H1 (cell line): ENCODE data around the gene MMP11. TPM values are rescaled to one million over a fixed set of nuclear protein-coding genes. Genes with fewer than 3 reads are reported as not detected.
A peak's percentile ranks its signal among the peaks of the same experiment; 100 is the strongest.

Source experiments
- ASH2L ChIP-seq: fragments of 200-600, 300-600 bp; sonication (generic); IDR thresholded peaks from one replicate; pipeline ENCODE4 v1.7.1; 2017; ENCODE audit warnings: low read length
- CBX5 ChIP-seq: fragments of 300-800, 300-1000 bp; sonication (generic); IDR thresholded peaks from 2 replicates; pipeline ENCODE4 v1.7.1; 2016; ENCODE audit warnings: antibody characterized with exemption, low read length, low read depth
- CHD2 ChIP-seq: IDR thresholded peaks from 2 replicates; pipeline ENCODE4 v1.6.1; 2012; ENCODE audit warnings: low read length, improper control_type of control experiment
- EP300 ChIP-seq, 2 experiments: IDR thresholded peaks; 1 replicate in 1 of 2; 2 replicates in 1 of 2; pipeline ENCODE4 v1.6.1; 2011 to 2012; ENCODE audit warnings: low read depth in 2 of 2, low read length in 2 of 2, mild to moderate bottlenecking in 2 of 2, borderline replicate concordance in 1 of 2, inconsistent platforms in 1 of 2, moderate library complexity in 1 of 2
- JUN ChIP-seq: IDR thresholded peaks from 2 replicates; pipeline ENCODE4 v1.6.1; 2011; ENCODE audit warnings: low read depth, mild to moderate bottlenecking, improper control_type of control experiment, low read length
- KDM4A ChIP-seq: IDR thresholded peaks from one replicate; pipeline ENCODE4 v1.7.1; 2012; ENCODE audit warnings: low read depth, mild to moderate bottlenecking, moderate library complexity, low read length, inconsistent platforms; ENCODE audit not compliant: severe bottlenecking
- PHF8 ChIP-seq: fragments of 200-600 bp; sonication (generic); conservative IDR thresholded peaks from 2 replicates; pipeline ENCODE4 v1.7.1; 2012; ENCODE audit warnings: low read depth, mild to moderate bottlenecking, inconsistent platforms, low read length, moderate library complexity
- POLR2AphosphoS5 ChIP-seq: IDR thresholded peaks from 2 replicates; pipeline ENCODE4 v1.6.1; 2011; ENCODE audit warnings: low read depth, low read length
- TCF12 ChIP-seq: IDR thresholded peaks from 2 replicates; pipeline ENCODE4 v1.6.1; 2011; ENCODE audit warnings: low read depth, mild to moderate bottlenecking, low read length
- polyA plus RNA-seq, 7 experiments: library from polyadenylated mRNA; depleted of rRNA in 3 of 7; stranded (reverse) in 5 of 7; unstranded in 2 of 7; fragments of >200 nt in 5 of 7; fragments of 200-250 nt in 2 of 7; gene quantifications; 1 replicate in 5 of 7; 2 replicates in 1 of 7; 4 replicates in 1 of 7; pipeline versions ENCODE4 v1.2.1 to v1.2.3, GENCODE V29; 2011 to 2013; ENCODE audit warnings: missing spikeins in 2 of 7, mixed read lengths in 2 of 7
- total RNA-seq: library from RNA; stranded (reverse); fragmentation: NEBNext Ultra II Directional; extraction: Animal tissue kit (Norgen Biotek cat#: 25700); gene quantifications from 2 replicates; pipeline ENCODE4 v1.2.1, GENCODE V29; 2021
- TF ChIP-seq, protein P1 (sequence below): fragments of 300-600 bp; sonication (generic); IDR thresholded peaks from 2 replicates; pipeline ENCODE4 v1.7.1; 2012; ENCODE audit warnings: low read length, moderate library complexity, mild to moderate bottlenecking, inconsistent platforms; ENCODE audit not compliant: insufficient replicate concordance

MMP11 gene
- total and polyA plus RNA-seq, 2 of the 8 experiments (the other 6 are each of a cell fraction or from before 2014, with no cell fraction given) = 10.2 to 18.3 TPM

DNA sequence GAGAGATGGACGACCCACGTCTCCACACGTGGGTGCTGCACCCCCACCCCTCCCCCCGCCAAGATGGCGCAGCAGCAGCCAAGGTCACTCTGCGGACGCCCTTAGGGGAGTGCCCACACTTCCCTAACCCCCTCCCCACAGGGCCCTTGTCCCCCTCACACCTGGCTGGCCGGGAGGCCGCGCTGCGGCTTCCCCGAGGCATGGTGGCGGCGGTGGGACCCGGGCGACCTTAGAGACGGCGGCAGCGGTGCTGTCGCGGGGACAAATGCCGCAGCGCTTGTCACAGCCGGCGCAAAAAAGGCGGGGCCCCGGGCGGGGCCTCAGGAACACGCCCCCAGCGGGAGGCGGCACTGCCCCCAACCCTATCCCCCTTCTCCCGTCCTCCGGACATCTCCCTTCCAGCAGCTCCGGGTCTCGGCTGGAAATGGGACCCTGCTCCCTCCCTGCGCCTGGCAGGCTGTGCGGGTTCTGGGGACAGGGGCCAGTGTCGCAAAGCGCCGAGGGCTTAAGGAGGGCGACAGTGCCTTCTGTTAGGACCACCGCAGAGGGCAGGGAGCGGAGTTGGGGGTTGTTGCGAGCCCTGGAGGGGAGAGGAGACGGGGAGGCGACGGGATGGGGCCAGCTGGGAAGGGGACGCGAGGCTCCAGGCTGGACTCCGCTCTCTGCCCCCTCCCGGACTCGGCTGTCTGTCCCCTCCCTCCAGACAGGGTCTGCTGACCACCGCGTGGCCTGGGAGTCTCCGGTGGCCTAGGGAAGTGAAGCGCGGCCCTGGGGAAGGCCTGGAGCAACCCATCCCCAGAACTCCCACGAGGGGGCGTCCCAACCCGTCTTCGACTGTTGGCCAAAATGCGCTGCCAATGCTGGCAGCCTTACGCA lies 4.7 kb upstream of the MMP11 start, which contains the start of gene CHCHD10 (continued):
- TF ChIP-seq, protein P1, sequence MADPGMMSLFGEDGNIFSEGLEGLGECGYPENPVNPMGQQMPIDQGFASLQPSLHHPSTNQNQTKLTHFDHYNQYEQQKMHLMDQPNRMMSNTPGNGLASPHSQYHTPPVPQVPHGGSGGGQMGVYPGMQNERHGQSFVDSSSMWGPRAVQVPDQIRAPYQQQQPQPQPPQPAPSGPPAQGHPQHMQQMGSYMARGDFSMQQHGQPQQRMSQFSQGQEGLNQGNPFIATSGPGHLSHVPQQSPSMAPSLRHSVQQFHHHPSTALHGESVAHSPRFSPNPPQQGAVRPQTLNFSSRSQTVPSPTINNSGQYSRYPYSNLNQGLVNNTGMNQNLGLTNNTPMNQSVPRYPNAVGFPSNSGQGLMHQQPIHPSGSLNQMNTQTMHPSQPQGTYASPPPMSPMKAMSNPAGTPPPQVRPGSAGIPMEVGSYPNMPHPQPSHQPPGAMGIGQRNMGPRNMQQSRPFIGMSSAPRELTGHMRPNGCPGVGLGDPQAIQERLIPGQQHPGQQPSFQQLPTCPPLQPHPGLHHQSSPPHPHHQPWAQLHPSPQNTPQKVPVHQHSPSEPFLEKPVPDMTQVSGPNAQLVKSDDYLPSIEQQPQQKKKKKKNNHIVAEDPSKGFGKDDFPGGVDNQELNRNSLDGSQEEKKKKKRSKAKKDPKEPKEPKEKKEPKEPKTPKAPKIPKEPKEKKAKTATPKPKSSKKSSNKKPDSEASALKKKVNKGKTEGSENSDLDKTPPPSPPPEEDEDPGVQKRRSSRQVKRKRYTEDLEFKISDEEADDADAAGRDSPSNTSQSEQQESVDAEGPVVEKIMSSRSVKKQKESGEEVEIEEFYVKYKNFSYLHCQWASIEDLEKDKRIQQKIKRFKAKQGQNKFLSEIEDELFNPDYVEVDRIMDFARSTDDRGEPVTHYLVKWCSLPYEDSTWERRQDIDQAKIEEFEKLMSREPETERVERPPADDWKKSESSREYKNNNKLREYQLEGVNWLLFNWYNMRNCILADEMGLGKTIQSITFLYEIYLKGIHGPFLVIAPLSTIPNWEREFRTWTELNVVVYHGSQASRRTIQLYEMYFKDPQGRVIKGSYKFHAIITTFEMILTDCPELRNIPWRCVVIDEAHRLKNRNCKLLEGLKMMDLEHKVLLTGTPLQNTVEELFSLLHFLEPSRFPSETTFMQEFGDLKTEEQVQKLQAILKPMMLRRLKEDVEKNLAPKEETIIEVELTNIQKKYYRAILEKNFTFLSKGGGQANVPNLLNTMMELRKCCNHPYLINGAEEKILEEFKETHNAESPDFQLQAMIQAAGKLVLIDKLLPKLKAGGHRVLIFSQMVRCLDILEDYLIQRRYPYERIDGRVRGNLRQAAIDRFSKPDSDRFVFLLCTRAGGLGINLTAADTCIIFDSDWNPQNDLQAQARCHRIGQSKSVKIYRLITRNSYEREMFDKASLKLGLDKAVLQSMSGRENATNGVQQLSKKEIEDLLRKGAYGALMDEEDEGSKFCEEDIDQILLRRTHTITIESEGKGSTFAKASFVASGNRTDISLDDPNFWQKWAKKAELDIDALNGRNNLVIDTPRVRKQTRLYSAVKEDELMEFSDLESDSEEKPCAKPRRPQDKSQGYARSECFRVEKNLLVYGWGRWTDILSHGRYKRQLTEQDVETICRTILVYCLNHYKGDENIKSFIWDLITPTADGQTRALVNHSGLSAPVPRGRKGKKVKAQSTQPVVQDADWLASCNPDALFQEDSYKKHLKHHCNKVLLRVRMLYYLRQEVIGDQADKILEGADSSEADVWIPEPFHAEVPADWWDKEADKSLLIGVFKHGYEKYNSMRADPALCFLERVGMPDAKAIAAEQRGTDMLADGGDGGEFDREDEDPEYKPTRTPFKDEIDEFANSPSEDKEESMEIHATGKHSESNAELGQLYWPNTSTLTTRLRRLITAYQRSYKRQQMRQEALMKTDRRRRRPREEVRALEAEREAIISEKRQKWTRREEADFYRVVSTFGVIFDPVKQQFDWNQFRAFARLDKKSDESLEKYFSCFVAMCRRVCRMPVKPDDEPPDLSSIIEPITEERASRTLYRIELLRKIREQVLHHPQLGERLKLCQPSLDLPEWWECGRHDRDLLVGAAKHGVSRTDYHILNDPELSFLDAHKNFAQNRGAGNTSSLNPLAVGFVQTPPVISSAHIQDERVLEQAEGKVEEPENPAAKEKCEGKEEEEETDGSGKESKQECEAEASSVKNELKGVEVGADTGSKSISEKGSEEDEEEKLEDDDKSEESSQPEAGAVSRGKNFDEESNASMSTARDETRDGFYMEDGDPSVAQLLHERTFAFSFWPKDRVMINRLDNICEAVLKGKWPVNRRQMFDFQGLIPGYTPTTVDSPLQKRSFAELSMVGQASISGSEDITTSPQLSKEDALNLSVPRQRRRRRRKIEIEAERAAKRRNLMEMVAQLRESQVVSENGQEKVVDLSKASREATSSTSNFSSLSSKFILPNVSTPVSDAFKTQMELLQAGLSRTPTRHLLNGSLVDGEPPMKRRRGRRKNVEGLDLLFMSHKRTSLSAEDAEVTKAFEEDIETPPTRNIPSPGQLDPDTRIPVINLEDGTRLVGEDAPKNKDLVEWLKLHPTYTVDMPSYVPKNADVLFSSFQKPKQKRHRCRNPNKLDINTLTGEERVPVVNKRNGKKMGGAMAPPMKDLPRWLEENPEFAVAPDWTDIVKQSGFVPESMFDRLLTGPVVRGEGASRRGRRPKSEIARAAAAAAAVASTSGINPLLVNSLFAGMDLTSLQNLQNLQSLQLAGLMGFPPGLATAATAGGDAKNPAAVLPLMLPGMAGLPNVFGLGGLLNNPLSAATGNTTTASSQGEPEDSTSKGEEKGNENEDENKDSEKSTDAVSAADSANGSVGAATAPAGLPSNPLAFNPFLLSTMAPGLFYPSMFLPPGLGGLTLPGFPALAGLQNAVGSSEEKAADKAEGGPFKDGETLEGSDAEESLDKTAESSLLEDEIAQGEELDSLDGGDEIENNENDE = no peak
- TF ChIP-seq ASH2L (peak; percentile 48), PHF8 (peak; percentile 57; the same call in 1 of the 2 replicates), CBX5 (no peak), EP300 (IDR thresholded peaks at IDR 0.05; ENCODE audit: borderline replicate concordance in 1 of 2, low read depth in 2 of 2, low read length in 2 of 2) (no peak), JUN (no peak), CHD2 (no peak), KDM4A (peak; percentile 89), POLR2AphosphoS5 (no peak), TCF12 (no peak)
